HG02610 (cell line): ENCODE data around the gene KIR2DL3.
"Not testable (repeated sequence)": the region's sequence is repeated elsewhere in the genome, so short reads cannot be mapped to it uniquely, and the experiment has no call there.

Experiments
- ATAC-seq: cut with Tn5 transposase; IDR thresholded peaks from one replicate; pipeline ENCODE4 v1.9.1; 2021; ENCODE audit warnings: mild to moderate bottlenecking, moderate library complexity; ENCODE audit not compliant: unreplicated experiment

KIR2DL3 gene

GRCh38 chr19:54786091-54786723, 47.9 kb downstream of the KIR2DL3 start:
- ATAC-seq = not testable (repeated sequence)

- not testable (repeated sequence) for ATAC-seq
These were observed 49.8 kb downstream of the KIR2DL3 start for GRCh38 chr19:54788154-54788553.

GRCh38 chr19:54790711-54791110, 52.4 kb downstream of the KIR2DL3 start:
- ATAC-seq = no peak

DNA sequence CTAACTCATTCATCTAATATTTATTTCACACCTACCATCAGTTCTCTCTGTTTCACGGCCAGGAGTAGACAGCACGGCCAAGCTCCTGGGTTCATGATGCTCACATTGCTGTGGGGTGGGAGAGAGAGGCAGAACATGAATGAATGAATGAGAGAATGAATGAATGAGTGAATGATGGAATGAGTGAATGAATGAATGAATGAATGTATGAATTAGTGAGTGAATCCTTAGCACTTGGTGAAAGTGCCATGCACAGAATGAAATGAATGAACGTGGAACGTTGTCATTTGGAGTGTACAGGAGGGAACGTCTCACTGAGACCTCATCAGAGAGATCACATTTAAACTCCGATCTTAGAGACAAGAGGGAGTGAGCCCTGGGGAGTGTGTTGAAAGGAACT, 53.2 kb downstream of the KIR2DL3 start:
- no peak for ATAC-seq

- no peak for ATAC-seq
These were observed 54.5 kb downstream of the KIR2DL3 start for GRCh38 chr19:54792814-54793213.

DNA sequence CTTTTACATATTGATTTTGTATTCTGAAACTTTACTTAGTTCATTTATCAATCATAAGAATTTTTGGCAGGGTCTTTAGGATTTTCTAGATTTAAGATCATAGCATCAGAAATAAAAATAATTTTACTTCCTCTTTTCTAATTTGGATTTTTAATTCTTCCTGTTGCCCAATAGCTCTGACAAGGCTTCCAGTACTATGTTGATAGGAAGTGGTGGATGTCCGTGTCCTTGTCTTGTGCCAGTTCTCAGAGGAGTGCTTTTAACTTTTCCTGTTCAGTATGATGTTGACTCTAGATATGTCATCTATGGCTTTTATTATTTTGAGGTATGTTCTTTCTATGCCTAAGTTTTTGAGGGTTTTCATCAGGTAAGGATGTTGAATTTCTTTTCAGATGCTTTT, 57.4 kb downstream of the KIR2DL3 start:
- ATAC-seq = no peak
